Measurements from ENCODE around the gene NPM3.

The NPM3 gene

DNA sequence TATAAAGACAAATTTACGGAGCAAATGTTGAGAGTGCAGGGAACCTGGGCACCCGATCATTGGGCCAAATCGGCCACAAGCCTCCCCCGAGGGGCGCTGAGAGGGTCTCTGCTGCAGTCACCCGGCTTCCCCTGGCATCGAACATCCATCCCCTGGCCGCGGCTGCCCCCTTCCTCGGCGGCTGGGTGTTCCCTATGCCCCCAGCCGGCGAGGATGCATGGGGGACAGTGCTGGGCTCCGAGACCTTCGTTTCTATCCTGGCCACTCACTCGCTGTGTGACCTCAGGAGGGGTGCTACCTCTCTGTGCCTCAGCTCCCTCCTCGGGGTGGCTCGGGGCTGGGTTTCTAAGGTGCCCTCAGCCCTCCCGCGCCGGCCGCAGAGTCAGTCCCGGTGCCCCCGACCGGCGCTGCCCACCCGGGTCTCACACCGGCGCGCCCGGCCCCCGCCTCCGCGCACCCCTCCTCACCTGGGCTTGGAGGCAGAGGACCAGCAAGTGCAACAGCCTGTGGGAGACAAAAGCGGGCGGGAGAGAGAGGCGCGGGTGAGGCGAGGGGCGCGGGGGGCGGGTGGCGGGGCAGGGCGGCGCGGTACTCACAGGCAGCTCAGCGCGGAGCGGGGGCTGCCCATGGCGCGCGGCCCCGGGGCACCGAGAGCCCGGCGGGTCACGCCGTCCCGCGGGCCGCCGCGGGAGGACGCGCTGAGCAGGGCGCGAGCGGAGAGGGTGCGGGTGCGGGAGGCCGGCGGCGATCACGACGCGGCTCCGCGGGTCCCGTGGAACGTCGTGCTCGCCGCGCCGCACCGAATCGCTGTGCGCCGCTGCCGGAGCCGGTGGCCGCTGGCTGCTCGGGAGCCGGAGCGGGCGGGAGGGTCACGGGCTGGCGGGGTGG is 7.7 kb downstream of the NPM3 start, which contains the start of gene FGF8:
Gene FGF8, minus strand, starts transcription at position 842 of the 888 bp plus-strand sequence. Its CDS starts 214 bp downstream, at position 628.
- in situ Hi-C loops (cut with HindIII; ENCODE audit: low sequenced_read_pairs): no loop called here

DNA sequence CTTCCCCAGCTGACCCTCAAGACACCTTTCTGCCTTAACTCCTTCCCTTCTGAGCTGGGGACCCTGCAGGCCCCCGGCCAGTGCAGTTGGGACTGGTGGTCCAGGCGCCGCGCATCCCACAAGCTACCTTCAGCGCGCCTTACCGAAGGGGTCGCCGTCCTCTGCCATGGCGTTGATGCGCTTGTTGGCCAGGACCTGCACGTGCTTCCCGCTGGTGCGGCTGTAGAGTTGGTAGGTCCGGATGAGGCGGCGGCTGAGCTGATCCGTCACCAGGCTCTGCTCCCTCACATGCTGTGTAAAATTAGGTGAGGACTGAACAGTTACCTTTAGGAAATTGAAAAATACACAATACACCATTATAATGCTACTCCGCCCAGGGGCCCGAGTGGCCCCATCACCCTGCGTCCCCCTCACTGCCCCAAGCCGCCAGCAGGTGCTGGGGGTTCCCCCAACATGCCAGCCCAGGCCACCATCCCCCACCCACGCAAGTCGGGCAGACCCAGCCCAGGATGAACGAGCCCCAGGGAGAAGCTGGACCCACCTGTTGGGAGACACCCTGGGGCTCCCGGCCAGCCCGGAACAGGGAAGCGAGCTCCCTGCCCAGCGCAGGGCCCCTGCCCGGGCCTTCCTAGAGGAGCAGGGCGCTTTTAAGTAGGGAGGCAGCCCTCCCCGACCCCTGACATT is 8.5 kb downstream of the NPM3 start:
- in situ Hi-C loops (cut with HindIII; ENCODE audit: low sequenced_read_pairs): no loop called here

DNA sequence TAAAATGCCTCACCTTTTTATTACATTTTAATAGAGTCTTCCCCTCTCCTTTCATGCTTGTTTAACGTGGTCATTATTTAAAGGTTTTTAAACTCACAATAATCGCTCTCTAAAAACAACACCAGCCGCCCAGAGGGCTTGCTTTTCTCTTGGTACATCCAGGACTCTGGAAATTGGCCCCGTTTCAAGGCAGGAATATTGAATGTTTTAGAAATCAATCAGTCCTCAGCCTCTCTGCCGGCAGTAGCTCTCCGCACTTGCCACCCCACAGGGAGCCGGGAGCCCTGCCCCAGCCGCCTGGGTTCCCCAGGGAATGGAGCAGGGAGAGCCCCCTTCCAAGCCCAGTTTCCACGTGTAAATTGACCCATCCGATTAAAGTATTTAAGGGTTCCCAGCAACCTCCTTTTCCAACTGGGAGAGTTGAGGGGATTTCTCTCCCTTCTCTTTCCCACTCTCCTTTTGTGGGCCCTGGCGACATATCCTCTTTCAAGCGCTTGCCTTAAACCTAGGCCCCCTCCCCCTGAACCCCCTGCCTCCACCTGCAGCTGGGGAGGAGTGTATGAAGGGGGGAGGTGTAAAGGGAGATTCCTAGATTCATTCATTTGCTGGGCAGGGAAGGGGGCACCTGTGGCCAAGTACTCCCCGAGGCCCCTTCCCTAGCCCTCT is 9.2 kb downstream of the NPM3 start:
- in situ Hi-C loops (cut with HindIII; ENCODE audit: low sequenced_read_pairs): no loop called here

DNA sequence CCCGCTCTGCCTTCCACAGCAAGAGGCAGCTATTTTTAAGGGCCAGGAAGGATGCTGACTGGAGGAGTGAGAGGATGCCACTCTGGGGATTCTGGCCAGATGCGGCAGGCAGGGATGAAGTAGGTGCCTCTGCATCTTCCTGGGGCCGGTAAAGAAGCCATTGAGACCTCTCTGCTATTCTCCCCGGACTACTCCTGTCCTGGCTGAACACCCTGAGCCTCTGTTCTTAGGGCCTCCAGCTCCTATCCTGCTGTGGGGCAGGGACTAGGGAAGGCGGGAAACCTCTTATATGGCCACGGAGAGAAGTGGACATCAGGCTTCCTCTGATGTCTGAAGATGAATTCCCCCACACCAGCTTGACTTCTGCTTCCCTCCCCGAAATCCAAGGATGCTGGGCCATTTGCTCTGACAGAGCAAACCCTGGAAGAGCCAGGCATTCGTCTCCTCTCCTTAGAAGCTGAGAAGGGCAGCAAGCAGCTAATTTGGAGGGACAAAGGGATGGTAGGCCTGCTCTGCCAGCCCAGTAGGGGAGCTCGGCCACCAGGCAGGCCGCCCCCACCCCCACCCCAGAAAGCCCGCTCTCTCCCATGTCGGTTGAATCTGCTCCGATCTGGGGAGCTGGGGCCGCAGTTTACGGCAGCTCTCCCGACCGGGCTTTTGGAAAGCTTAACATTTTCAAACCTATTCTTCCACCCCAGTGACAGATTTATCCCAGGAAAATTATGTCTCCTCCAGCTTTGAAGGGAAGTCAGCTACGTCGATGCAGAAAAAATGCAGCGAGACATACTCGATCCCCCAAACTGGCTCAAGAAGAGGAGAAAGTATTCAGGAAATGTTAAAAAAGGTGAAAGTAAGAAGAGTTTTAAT is 10.1 kb downstream of the NPM3 start:
- in situ Hi-C loops (cut with HindIII; ENCODE audit: low sequenced_read_pairs): no loop called here

DNA sequence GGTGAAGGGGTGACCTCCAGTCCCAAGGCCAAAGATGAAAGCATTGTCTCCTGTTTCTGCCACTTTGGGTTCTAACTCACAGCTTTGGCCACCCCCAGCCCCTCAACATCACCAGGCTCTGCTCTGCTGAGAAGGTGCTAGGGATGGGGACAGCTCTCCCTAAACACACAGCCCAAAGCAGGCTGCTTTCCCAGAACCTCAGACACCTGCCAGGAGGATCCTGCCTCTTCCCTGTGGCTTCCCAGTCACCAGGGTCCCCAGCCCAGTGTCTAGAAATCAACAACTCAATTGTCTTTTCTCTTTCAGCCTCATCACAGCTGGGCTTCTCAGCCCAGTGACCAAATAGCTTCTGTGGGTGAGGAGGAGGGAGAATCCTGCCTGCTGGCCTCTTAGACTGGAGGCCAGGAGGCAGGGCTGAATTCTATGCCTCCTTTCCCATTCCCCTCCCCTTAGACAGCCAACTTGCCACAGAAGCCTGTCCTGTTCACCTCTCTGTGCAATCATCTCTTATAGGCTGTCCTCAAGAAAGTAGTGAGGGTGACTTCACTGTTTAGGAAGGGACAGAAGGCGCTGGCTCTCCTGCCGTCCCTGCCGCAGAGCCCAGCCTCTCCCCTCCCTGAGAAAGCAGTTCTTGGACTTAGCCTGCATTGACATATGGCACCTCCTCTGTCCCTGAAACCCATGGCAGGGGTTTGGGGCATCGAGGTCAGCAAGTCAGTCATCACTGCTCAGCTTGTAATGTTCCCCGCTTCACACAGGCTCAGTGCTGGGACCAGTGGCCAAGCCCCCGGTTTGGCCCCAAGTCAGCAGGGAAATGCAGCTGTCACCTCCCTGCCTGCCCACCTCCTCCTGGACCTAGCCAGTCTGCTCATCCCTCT is 11.0 kb downstream of the NPM3 start:
- in situ Hi-C loops (cut with HindIII; ENCODE audit: low sequenced_read_pairs): no loop called here

DNA sequence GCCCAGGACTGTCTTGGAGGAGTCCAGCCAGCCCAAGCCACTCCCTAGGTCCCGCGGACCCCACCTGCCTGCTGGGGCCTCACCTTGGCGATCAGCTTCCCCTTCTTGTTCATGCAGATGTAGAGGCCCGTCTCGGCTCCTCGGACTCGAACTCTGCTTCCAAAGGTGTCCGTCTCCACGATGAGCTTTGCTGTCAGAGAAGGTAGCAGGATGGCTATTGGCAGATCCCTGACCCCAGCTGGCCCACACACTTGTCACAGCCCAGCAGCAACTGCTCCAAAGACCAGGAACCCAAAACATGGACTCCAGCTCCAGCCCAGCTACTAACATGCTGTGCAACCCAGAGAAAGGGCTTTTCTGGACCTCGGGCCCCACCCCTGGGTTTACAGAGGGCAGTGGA is 11.9 kb downstream of the NPM3 start:
- in situ Hi-C loops (cut with HindIII; ENCODE audit: low sequenced_read_pairs): no loop called here

DNA sequence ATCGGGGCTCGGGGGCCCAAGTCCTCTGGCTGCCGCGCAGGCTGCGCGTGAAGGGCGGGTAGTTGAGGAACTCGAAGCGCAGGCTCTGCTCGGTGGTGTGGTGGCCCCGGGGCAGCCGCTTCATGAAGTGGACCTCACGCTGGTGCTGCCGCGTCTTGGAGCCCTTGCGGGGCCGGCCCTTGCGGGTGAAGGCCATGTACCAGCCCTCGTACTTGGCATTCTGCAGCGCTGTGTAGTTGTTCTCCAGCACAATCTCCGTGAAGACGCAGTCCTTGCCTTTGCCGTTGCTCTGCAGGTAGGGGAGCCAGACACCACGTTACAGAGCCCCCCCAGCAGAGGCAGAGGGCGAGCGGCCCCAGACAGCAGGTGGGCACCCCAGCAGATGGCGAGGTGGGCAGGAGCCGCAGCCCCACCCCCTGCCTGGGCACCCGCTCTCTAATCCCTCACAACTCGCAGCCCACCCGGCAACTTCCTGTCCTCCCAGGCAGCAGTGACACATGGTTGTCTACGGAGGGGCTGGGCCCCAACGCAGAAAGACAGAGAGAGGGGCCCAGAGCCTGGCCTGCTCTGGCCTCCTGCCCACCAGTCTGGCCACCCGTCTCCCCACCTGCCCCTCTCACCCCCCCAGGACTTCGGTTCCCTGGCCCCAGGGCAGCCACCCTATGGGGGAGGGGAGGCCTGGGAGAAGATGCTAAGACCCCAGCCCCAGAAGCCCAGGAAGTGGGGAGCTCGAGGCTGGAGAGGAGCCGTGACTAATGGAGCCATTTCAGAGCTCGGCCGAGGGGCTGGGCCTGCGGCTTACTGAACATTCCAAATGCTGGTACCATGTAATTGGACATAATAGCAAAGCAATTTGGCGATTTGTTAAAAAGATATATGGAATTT is 12.7 kb downstream of the NPM3 start:
- in situ Hi-C loops (cut with HindIII; ENCODE audit: low sequenced_read_pairs): no loop called here

DNA sequence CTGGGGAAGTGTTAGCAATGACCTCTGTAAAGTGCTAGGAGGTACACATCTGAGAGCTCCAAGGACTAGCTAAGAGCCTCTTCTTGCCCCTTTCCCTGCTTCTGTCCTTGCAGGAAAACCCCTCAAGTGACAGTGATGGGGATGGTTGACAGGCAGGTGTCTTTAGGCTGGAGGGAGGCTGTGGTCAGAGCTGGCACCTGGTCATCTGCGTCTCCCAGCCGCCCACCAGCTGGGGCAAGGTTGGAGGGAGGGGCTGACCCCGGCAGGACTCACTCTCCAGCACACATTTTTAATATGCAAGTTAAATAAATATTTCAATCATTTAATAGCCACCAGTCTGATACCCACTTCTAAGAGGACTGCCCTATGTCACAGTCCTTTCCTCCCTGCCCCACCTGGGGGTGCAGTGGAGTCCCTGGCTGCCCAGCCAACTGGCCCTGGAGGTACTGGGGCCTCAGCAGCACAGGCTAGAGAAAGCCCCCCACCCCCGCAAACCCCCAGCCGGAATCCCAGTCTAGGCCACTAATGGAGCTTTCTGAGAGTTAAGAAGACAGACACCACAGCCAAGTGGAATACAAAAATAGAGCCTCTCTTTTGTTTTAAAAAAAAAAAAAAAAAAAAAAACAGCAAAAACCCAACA is 13.6 kb downstream of the NPM3 start:
- in situ Hi-C loops (cut with HindIII; ENCODE audit: low sequenced_read_pairs): no loop called here

DNA sequence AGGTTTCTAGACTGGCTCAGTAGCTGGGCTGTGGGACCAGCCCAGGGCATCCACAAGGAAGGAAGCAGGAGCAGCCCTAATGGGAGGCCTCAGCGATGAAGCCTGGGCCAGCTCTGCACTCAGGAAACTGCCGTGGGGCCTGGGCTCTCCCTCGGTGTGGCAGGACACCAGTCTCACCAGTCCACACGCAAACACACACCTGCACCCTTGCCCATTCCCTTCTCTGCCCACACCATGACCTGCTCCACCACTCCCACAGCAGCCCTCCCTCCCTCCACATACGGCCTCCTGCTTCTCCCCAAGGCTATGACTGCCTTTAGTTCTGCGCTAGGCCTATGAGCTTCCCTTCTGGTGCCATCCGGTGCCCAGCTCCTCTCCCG is 14.5 kb downstream of the NPM3 start:
- in situ Hi-C loops (cut with HindIII; ENCODE audit: low sequenced_read_pairs): no loop called here

DNA sequence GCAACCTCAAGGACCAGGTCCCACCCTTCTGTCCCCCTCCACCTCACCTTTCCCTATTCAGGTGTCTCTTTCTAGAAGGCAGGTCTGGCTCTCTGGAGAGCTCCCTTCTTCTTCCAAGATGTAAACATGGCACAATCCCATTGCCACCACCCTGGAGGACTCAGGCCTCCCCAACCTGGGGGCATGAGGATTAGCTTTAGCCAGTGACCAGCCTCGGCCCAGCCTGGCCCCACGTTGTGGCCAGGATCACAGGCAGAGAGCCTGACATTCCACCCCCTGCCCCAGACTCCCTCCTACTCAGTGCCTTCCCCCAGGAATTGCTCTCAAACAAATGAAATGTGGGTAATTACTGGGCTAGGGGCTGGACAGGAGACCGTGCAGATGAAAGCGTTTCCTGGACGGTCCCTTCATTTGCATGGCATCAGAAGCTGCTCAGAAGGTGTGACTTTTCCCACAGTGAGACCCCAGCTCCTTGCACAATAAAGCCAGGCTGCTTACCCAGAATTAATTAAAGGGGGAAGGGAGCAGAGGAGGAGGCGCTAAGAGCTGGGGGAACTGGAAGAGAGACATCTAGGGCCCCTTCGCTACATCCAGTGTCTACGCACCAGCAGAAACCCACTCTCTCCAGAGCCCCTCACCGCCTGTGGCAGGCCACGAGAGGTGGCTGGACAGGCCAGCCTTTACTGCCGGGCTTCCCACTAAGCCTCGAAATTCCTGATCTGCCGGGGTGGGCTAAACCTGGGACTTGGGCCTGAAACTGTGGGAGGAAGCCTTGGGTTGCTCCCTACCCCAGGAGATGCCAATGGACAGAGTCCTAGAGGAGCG is 15.1 kb downstream of the NPM3 start:
- in situ Hi-C loops (cut with HindIII; ENCODE audit: low sequenced_read_pairs): no loop called here

DNA sequence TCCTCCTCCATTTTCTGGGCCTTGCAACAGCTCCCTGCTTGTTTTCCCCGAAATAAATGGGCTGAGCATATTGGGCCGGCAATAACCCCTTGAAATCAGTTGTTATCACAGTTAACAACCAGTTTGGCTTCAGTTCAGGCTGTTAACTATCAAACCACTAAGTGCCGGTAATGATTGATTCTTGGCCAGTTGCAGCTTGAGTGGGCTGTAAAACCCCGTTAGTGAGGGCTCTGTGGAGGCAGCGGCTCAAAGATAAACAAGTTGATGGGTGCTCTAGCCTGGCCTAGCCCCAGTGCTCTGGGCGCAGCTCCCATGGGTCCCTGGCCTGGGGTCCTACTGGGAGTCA is 15.7 kb downstream of the NPM3 start:
- in situ Hi-C loops (cut with HindIII; ENCODE audit: low sequenced_read_pairs): no loop called here

DNA sequence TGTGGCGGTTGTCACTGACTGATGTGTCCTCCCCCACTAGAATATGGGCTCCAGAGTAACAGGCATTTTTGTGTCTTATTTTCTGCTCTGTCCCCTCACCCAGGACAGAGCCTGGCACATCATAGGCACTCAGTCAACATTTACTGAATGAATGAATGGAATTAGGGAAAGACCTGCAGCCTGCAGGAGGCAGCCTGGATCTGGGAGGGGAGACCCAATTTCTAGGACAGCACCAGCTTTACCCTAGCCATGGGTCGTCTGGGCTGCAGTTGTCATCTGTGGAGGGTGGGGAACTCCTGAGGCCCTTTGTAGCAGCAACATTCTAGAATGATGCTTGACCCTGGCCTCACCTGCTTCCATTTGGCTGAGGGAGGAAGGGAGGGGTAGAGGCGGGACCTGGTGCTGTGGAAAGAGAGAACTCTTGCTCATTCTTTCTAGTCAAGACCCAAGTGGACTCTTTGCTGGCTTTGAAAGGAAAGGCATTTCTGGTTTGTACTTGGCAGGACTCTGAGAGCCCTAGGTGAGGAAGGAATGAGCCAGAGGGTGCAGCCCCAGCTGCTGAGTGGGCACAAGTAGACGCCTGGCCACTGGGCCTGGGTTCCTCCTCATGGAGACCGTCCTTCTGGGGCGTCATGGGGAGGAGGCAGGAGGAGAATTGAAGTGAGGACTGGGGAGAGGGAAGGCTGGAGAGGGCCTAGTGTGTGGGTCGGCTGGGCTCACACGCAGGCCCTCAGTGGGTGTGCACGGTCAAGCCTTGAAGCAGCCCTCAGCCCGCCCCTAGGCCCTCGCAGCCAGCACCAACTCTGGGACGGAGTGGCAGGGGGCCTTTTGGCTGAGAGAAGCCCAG is 16.3 kb downstream of the NPM3 start:
- in situ Hi-C loops (cut with HindIII; ENCODE audit: low sequenced_read_pairs): no loop called here

DNA sequence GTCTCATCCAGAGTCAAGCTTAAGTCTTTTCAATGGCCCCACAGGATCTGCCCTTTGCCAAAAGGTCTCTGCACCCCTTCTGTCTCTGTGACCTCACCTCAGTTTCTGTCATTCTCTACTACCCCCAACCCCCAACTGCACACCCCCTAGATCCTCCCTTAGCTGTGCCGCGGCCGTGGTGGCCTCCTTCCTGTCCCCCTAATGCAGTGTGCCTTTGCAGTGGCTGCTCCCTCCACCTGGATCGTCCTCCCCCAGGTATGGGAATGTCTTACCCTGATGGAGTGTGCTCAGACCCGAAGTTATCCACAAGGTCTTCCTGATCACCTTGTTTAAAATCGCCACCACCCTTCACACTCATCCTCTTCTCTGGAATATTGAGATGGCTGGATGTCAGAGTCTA is 16.9 kb downstream of the NPM3 start:
- in situ Hi-C loops (cut with HindIII; ENCODE audit: low sequenced_read_pairs): no loop called here

DNA sequence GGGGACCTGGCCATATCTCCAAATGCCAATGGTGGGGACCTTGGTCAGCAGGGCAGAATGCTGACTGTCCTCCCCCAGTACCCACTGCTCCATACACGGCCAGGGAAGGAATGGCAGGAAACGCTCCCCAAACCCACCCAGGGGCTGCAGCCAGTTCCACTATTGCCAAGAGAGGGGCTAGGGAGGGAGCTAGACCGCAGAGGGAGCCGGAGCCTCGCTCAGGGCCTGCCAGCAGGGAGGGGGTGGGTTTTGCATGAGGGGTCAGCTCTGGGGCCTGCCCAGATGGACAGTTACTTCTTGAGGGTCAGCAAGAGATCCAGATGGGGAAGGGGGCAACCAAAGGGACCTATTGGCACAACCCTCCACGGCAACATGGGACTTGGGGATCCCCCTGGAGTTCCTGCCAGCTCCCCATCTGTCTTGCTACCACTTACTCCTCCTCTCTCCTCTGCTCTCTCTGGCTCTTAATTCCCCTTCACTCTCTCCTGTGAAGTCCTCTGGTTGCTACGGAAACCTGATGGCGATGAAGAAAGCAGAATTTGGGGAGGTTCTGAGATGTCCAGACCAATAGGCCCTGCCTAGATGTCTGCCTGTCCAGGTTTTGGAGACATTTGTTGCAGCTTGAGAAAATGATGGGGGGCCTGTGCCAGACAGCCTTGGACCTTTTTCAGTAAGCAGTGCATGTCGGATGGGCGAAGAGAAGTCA is 20.0 kb downstream of the NPM3 start:
- in situ Hi-C loops (cut with HindIII; ENCODE audit: low sequenced_read_pairs): no loop called here

DNA sequence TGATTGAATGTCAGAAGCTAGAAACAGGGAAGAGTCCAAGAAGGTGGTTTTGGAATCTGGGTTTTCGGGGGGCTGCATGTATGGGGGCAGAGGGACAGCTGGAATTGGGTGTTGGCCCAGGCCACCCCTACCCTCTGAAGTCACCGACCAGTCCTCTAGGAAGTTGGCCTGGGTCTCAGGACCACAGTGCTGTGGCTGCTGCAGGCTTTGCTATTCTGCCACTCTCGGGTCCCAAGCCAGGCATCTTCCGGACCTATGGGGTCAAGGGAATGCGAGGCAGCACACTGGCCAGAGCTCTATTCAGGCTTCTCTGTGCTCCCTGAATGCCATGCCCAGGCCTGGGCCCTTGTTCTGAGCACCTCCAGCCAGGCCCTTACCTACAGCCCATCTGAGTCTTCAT is 20.5 kb downstream of the NPM3 start:
- in situ Hi-C loops (cut with HindIII; ENCODE audit: low sequenced_read_pairs): no loop called here

DNA sequence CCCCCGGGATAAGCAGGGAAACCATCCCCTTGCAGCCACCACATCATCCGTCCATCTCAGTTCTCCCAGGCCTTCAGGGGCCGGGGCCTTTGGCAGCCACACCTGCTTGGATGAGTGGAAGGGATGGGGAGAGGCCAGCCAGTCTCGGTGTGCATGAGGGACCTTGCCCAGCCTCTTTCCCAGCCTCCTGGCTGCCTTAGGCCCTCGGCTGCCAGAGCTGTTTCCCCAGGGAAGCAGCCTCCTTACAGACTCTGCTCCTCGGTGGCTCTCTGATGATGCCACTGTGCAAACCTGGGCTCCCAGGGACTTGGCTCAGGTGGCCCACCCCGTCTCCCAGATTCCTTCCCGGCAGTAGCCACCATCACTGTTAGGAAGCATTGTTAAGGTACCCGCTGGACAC is 22.0 kb downstream of the NPM3 start:
- in situ Hi-C loops (cut with HindIII; ENCODE audit: low sequenced_read_pairs): no loop called here

Data from endothelial cell of hepatic sinusoid (primary cell).